ENCODE measurements around the gene ZNRD2.
A peak's percentile ranks its signal among the peaks of the same experiment; 100 is the strongest.

The ZNRD2 gene

GRCh38 chr11:65585396-65586246 lies 15.3 kb downstream of the ZNRD2 start:
- Histone ChIP-seq H3K27me3 (ENCODE audit: insufficient read depth, poor library complexity, severe bottlenecking) (no peaks in the 10 kb centered on the region), H3K36me3 (ENCODE audit: low read depth) (peaks cover 46% of the 10 kb centered on the region), H3K9me3 (ENCODE audit: severe bottlenecking) (no peaks in the 10 kb centered on the region), H3K27ac (ENCODE audit: poor library complexity, severe bottlenecking) (no peak overlapping the region), H3K4me1 (ENCODE audit: insufficient read depth, poor library complexity, severe bottlenecking) (no peaks in the 10 kb centered on the region), H3K4me3 (ENCODE audit: severe bottlenecking) (no peak overlapping the region)
- no peak for TF ChIP-seq CTCF (IDR thresholded peaks at IDR 0.05; ENCODE audit: poor library complexity, severe bottlenecking)
- no peak for ATAC-seq (ENCODE audit: low read depth)
- DNase-seq (ENCODE audit: low spot score), result peak; percentile 58

- Histone ChIP-seq H3K27ac (ENCODE audit: poor library complexity, severe bottlenecking) (no peak overlapping the region), H3K9me3 (ENCODE audit: severe bottlenecking) (no peaks in the 10 kb centered on the region), H3K36me3 (ENCODE audit: low read depth) (peaks cover 46% of the 10 kb centered on the region), H3K27me3 (ENCODE audit: insufficient read depth, poor library complexity, severe bottlenecking) (no peaks in the 10 kb centered on the region), H3K4me1 (ENCODE audit: insufficient read depth, poor library complexity, severe bottlenecking) (no peaks in the 10 kb centered on the region), H3K4me3 (ENCODE audit: severe bottlenecking) (no peak overlapping the region)
- no peak for TF ChIP-seq CTCF (IDR thresholded peaks at IDR 0.05; ENCODE audit: poor library complexity, severe bottlenecking)
- no peak for ATAC-seq (ENCODE audit: low read depth)
- DNase-seq (ENCODE audit: low spot score), result no peak
Observed at GRCh38 chr11:65586247-65586630, 16.0 kb downstream of the ZNRD2 start.

GRCh38 chr11:65586676-65587075 lies 16.4 kb downstream of the ZNRD2 start:
- Histone ChIP-seq H3K9me3 (ENCODE audit: severe bottlenecking) (no peaks in the 10 kb centered on the region), H3K27ac (ENCODE audit: poor library complexity, severe bottlenecking) (no peak overlapping the region), H3K27me3 (ENCODE audit: insufficient read depth, poor library complexity, severe bottlenecking) (no peaks in the 10 kb centered on the region), H3K4me3 (ENCODE audit: severe bottlenecking) (no peak overlapping the region), H3K4me1 (ENCODE audit: insufficient read depth, poor library complexity, severe bottlenecking) (no peaks in the 10 kb centered on the region), H3K36me3 (ENCODE audit: low read depth) (peaks cover 43% of the 10 kb centered on the region)
- no peak for TF ChIP-seq CTCF (IDR thresholded peaks at IDR 0.05; ENCODE audit: poor library complexity, severe bottlenecking)
- ATAC-seq (ENCODE audit: low read depth) (no peak), DNase-seq (ENCODE audit: low spot score) (no peak)

GRCh38 chr11:65588199-65589054 lies 18.1 kb downstream of the ZNRD2 start:
- ATAC-seq (ENCODE audit: low read depth), result peak; percentile 35; the same call in 2 of the 3 replicates
- H3K27ac ChIP-seq (ENCODE audit: poor library complexity, severe bottlenecking), result no peak overlapping the region
- H3K36me3 ChIP-seq (ENCODE audit: low read depth), result peaks cover 39% of the 10 kb centered on the region
- peak; percentile 33 for TF ChIP-seq CTCF (IDR thresholded peaks at IDR 0.05; ENCODE audit: poor library complexity, severe bottlenecking)
- H3K9me3 ChIP-seq (ENCODE audit: severe bottlenecking), result no peaks in the 10 kb centered on the region
- peaks cover 9% of the 10 kb centered on the region for H3K4me1 ChIP-seq (ENCODE audit: insufficient read depth, poor library complexity, severe bottlenecking)
- H3K4me3 ChIP-seq (ENCODE audit: severe bottlenecking), result no peak overlapping the region
- no peaks in the 10 kb centered on the region for H3K27me3 ChIP-seq (ENCODE audit: insufficient read depth, poor library complexity, severe bottlenecking)
- DNase-seq (ENCODE audit: low spot score), result no peak
